WI38 (cell line): ENCODE data around the gene STX2.

ENCODE experiments used
- H3K4me3 ChIP-seq: 2 replicates; pipeline ENCODE4 v1.5.1; 2011; ENCODE audit warnings: low read depth, mild to moderate bottlenecking, control low read depth, low read length
- TF ChIP-seq, protein P1 (sequence below): IDR thresholded peaks from 2 replicates; pipeline ENCODE4 v1.5.1; 2012; ENCODE audit warnings: low read depth, mild to moderate bottlenecking, control low read depth, low read length

The STX2 gene

DNA sequence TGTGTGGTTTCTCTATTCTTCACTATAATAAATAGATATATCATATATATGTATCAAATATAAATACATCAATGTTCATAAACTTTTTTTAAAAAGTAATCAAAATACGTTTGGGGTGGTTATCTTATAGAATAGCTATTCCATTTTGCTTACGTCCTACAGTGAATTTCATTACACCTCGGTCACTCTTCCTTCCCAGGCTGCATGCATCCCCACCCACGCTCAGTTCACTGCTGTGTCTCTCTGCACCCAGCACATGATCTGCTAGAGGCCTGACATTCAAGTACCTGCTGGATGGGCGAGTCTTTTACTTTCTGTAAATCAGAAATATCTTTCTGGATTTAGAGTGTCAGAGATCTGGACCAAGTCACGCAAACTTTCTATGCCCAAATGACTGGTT is 3.6 kb downstream of the STX2 start:
- TF ChIP-seq, protein P1, sequence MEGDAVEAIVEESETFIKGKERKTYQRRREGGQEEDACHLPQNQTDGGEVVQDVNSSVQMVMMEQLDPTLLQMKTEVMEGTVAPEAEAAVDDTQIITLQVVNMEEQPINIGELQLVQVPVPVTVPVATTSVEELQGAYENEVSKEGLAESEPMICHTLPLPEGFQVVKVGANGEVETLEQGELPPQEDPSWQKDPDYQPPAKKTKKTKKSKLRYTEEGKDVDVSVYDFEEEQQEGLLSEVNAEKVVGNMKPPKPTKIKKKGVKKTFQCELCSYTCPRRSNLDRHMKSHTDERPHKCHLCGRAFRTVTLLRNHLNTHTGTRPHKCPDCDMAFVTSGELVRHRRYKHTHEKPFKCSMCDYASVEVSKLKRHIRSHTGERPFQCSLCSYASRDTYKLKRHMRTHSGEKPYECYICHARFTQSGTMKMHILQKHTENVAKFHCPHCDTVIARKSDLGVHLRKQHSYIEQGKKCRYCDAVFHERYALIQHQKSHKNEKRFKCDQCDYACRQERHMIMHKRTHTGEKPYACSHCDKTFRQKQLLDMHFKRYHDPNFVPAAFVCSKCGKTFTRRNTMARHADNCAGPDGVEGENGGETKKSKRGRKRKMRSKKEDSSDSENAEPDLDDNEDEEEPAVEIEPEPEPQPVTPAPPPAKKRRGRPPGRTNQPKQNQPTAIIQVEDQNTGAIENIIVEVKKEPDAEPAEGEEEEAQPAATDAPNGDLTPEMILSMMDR = no peak
- H3K4me3 ChIP-seq = no peak overlapping the region

DNA sequence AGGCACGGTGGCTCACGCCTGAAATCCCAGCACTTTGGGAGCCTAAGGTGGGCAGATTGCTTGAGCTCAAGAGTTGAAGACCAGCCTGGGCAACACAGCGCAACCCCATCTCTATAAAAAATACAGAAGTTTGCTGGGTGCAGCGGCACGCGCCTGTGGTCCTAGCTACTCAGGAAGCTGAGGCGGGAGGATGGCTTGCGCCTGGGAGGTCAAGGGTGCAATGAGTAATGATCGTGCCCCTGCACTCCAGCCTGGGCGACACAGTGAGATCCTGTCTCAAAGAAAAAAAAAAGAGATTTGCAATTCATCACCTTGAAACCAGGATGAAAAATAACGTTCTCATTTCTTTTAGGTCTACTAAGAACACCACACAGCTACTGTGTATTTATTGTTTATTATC is 4.0 kb downstream of the STX2 start:
- TF ChIP-seq, protein P1 = no peak
- no peak overlapping the region for H3K4me3 ChIP-seq

DNA sequence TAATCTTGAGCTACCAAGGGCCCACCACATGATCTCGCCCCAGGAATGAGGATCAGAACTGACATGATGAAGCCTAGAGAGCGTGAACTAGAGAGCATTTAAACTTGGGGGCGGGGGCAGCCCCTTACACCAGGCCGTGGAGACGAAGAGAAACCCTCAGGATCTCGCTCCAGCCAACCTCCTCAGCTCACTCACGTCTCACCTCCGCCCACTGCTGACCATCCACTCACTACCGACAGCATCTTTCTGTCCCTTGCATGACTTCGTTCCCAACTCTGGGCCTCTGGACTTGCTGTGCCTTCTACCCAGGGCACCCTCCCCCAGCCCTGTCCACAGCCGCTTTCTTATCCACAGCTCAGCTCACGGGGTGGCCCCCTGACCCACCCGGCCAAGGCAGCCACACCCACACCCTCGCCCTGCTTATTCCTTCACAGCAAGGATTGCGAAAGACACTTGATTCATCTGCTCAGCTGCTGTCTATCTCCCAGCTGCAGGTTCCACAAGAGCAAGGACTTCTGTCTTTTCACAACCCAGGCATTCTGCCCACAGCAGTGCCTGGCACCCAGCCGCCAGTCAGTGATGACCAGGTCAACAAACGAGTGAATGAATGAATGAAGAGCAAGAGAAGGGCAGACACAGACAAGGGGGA is 6.4 kb downstream of the STX2 start:
- TF ChIP-seq, protein P1 = no peak
- H3K4me3 ChIP-seq = no peak overlapping the region

DNA sequence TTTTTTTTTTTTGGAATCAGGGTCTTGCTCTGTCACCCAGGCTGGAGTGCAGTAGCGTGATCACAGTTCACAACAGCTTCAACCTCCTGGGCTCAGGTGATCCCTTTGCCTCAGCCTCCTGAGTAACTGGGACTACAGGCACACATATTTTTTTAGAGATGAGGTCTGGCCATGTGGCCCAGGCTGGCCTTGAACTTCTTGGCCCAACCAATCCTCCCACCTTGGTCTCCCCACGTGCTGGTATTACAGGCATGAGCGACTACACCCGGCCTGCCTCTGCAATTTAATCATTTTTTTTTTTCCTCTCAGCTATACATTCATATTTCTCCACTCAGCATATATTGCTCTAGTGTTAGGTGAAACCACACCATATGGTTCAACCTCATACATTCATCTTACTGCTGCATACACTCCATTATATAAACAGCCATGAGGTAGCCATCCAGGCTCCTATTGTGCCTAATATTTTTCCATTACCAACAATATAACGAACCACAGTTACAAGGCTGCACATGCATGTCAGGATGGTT is 7.1 kb downstream of the STX2 start:
- H3K4me3 ChIP-seq = no peak overlapping the region
- TF ChIP-seq, protein P1 = no peak

DNA sequence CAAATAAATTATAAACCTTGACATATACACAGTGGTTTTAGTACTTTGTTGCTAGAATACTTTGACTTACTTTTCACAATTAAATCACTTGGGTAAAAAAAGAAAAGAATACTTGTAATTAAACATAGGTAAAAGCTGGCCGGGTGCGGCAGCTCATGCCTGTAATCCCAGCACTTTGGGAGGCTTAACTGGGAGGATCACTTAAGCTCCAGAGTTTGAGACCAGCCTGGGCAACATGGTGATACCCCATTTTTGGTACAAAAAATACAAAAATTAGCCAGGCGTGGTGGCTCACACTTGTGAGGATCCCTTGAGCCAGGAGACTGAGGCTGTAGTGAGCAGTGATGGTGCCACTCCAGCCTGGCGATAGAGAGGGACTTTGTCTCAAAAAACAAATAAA is 7.8 kb downstream of the STX2 start:
- TF ChIP-seq, protein P1 = no peak
- H3K4me3 ChIP-seq = no peak overlapping the region

DNA sequence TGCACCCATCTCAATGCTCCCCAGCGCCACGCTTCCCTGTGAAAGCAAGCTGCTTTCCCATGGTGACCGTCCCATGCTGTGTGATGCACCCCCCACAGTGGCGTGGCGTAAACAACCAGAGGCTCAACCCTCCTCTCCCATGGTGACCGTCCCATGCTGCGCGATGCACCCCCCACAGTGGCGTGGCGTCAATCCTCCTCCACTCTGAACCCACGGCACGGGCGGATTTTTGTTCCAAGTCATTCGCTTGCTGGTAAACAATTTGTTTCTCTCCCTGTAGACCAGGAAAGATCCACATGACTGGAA is 8.9 kb downstream of the STX2 start:
- TF ChIP-seq, protein P1 = no peak
- no peak overlapping the region for H3K4me3 ChIP-seq

DNA sequence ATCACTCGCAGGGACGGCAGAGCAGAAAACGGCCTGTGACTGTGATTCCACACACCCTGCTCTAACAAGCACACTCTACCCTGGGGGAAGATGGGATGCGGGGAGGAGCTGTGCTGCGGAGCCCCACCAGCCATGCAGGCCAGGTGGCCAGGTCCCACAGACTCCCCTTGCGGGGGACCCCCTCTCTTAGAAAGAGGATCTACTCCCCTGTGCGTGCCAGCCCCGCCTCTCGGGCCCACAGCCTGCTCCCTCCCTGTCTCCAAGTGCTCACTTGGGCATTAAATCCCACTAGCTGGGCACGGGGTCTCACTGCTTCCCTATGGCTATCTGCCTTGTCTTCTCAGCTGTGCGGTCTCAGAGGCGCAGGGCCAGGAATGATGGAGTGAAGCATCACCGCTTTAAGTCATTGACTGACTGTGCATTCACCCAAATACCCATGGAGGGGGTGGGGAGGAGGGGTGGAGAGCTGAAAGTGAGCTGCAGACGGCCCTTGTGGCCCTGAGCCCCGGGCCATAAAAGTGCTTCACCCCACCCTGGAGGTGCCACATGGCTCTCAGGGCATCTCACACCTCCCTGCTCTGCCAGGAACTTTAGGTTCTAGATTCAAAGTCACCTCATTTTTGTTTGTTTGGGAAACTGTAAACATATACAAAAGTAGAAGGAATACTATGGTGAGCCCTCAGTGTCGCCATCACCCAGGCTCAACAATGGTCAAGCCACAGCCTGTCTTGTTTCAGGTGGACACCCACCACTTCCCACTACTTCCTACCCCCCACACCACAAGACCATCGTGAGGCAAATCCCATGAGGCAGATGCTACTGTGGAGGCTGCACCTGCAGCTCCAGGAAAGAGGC is 9.4 kb downstream of the STX2 start:
- H3K4me3 ChIP-seq = no peak overlapping the region
- TF ChIP-seq, protein P1 = no peak
